CD4-positive, alpha-beta T cell (primary cell): ENCODE measurements around the gene SLC38A9. TPM values are rescaled to one million over a fixed set of nuclear protein-coding genes. Genes with fewer than 3 reads are reported as not detected.

Experiments
- ATAC-seq: fragments of 200-7000 bp; cut with Tn5 transposase; one replicate; pipeline ENCODE4 v1.10.0; 2022; ENCODE audit warnings: mild to moderate bottlenecking; ENCODE audit not compliant: poor library complexity
- CTCF ChIA-PET: fragments of 350-600 bp; sonication (Branson Sonifier 250); formaldehyde crosslinking; loops from one replicate; lab custom pipeline; 2021; ENCODE audit warnings: antibody characterized with exemption, inconsistent platforms; lab: Charles Lee
- POLR2A ChIA-PET: fragments of 350-600 bp; sonication (Branson Sonifier 250); formaldehyde crosslinking; loops from one replicate; lab custom pipeline; 2021; ENCODE audit warnings: antibody characterized with exemption, inconsistent platforms; lab: Charles Lee
- DNase-seq, 14 experiments: peaks; one replicate each; pipeline ENCODE4 v3.0.0-alpha.2; 2013 to 2020; ENCODE audit warnings: mixed read lengths in 2 of 14
- H3K27ac ChIP-seq, 2 donors: one replicate each; pipeline versions ENCODE4 v1.5.1 to v1.7.0; 2013; ENCODE audit warnings: low read length in 2 of 2, low read depth in 1 of 2, mild to moderate bottlenecking in 1 of 2
- H3K27me3 ChIP-seq, 2 experiments: 1 replicate in 1 of 2; 2 replicates in 1 of 2; pipeline versions ENCODE4 v1.6.1 to v1.7.0; 2013; ENCODE audit warnings: low read length in 2 of 2, control low read depth in 1 of 2, mild to moderate bottlenecking in 1 of 2, moderate library complexity in 1 of 2; ENCODE audit not compliant: insufficient read depth in 2 of 2, control insufficient read depth in 1 of 2
- H3K36me3 ChIP-seq: one replicate; pipeline ENCODE4 v1.6.1; 2013; ENCODE audit warnings: low read length, control low read depth; ENCODE audit not compliant: insufficient read depth
- H3K4me1 ChIP-seq: one replicate; pipeline ENCODE4 v1.6.1; 2013; ENCODE audit warnings: low read length, control low read depth; ENCODE audit not compliant: insufficient read depth
- H3K4me3 ChIP-seq: one replicate; pipeline ENCODE4 v1.5.1; 2013; ENCODE audit warnings: mild to moderate bottlenecking, low read length, moderate library complexity
- H3K9me3 ChIP-seq, 2 experiments: 1 replicate in 1 of 2; 2 replicates in 1 of 2; pipeline versions ENCODE4 v1.6.1 to v1.7.0; 2013; ENCODE audit warnings: low read length in 2 of 2, mild to moderate bottlenecking in 2 of 2, control low read depth in 1 of 2, moderate library complexity in 1 of 2; ENCODE audit not compliant: control insufficient read depth in 1 of 2, insufficient read depth in 1 of 2
- H3K27ac Mint-ChIP-seq: one replicate; pipeline ENCODE4 v1.8.0; 2020; ENCODE audit warnings: mixed read lengths
- H3K27me3 Mint-ChIP-seq: one replicate; pipeline ENCODE4 v1.8.0; 2021; ENCODE audit warnings: mixed read lengths
- H3K36me3 Mint-ChIP-seq: one replicate; pipeline ENCODE4 v1.8.0; 2021; ENCODE audit warnings: low read depth, mixed read lengths
- H3K4me1 Mint-ChIP-seq: one replicate; pipeline ENCODE4 v1.8.0; 2021; ENCODE audit warnings: low read depth, mixed read lengths
- H3K4me3 Mint-ChIP-seq: one replicate; pipeline ENCODE4 v1.8.0; 2020; ENCODE audit warnings: mild to moderate bottlenecking, mixed read lengths
- H3K9me3 Mint-ChIP-seq: one replicate; pipeline ENCODE4 v1.8.0; 2020; ENCODE audit warnings: mixed read lengths
- CTCF ChIP-seq: fragments of 200-600 bp; IDR thresholded peaks from one replicate; pipeline ENCODE4 v1.8.0; 2022; ENCODE audit warnings: antibody characterized with exemption, mild to moderate bottlenecking
- intact Hi-C, 2 experiments: fragments of 100-400 bp; cut with DNase I in 1 of 2; cut with micrococcal nuclease in 1 of 2; formaldehyde crosslinking; loops; one replicate each; pipeline versions ENCODE4 v1.15.1 to v1.9.0; 2023 to 2025; cut with DNase I, micrococcal nuclease
- total RNA-seq, 174 experiments: library from RNA in 2 of 174; stranded (reverse) in 2 of 174; gene quantifications; one replicate each; pipeline ENCODE4 v1.2.3 and lab custom pipeline; 2021 to 2026

SLC38A9 gene
- total RNA-seq, 2 experiments from 2014 or later, result 10.0 to 10.3 TPM

- Mint-ChIP-seq H3K9me3 (no peaks in the 10 kb centered on the region), H3K27ac (no peak overlapping the region), H3K4me1 (no peaks in the 10 kb centered on the region), H3K36me3 (peaks cover 22% of the 10 kb centered on the region), H3K4me3 (no peak overlapping the region), H3K27me3 (no peaks in the 10 kb centered on the region)
- DNase-seq (no peak), ATAC-seq (no peak)
- Histone ChIP-seq H3K4me3 (no peak overlapping the region), H3K9me3 (no peaks in the 10 kb centered on the region), H3K27ac (no peak overlapping the region), H3K4me1 (no peaks in the 10 kb centered on the region), H3K27me3 (no peaks in the 10 kb centered on the region), H3K36me3 (no peaks in the 10 kb centered on the region)
- TF ChIP-seq CTCF, result no peak
- intact Hi-C loops, result no loop called here
- POLR2A ChIA-PET, result no interaction called here
- CTCF ChIA-PET, result no interaction called here
These were observed 85.3 kb downstream of the SLC38A9 start for GRCh38 chr5:55626790-55627189.

- no peak overlapping the region for H3K27ac ChIP-seq
- ChIA-PET POLR2A (no interaction called here), CTCF (no interaction called here)
- no peaks in the 10 kb centered on the region for H3K27me3 ChIP-seq
- H3K36me3 ChIP-seq, result no peaks in the 10 kb centered on the region
- H3K4me1 ChIP-seq, result no peaks in the 10 kb centered on the region
- H3K4me3 ChIP-seq, result no peak overlapping the region
- peaks cover 22% of the 10 kb centered on the region for H3K36me3 Mint-ChIP-seq
- no peak for DNase-seq
- no peaks in the 10 kb centered on the region for H3K9me3 ChIP-seq
- no peak for TF ChIP-seq CTCF
- H3K4me1 Mint-ChIP-seq, result no peaks in the 10 kb centered on the region
- no peaks in the 10 kb centered on the region for H3K27me3 Mint-ChIP-seq
- no peak overlapping the region for H3K27ac Mint-ChIP-seq
- intact Hi-C loops, result no loop called here
- H3K4me3 Mint-ChIP-seq, result no peak overlapping the region
- ATAC-seq, result no peak
- no peaks in the 10 kb centered on the region for H3K9me3 Mint-ChIP-seq
These were observed 86.2 kb downstream of the SLC38A9 start for GRCh38 chr5:55625913-55626312.

- no peaks in the 10 kb centered on the region for H3K9me3 ChIP-seq
- no peak for TF ChIP-seq CTCF
- no peak overlapping the region for H3K4me3 ChIP-seq
- H3K36me3 Mint-ChIP-seq, result peaks cover 22% of the 10 kb centered on the region
- H3K27me3 ChIP-seq, result no peaks in the 10 kb centered on the region
- ATAC-seq, result no peak
- no peak for DNase-seq
- ChIA-PET POLR2A (no interaction called here), CTCF (no interaction called here)
- intact Hi-C loops, result no loop called here
- no peak overlapping the region for H3K27ac ChIP-seq
- no peaks in the 10 kb centered on the region for H3K9me3 Mint-ChIP-seq
- H3K4me1 Mint-ChIP-seq, result no peaks in the 10 kb centered on the region
- H3K4me1 ChIP-seq, result no peaks in the 10 kb centered on the region
- no peak overlapping the region for H3K4me3 Mint-ChIP-seq
- no peaks in the 10 kb centered on the region for H3K36me3 ChIP-seq
- H3K27ac Mint-ChIP-seq, result no peak overlapping the region
- H3K27me3 Mint-ChIP-seq, result no peaks in the 10 kb centered on the region
These were observed 86.6 kb downstream of the SLC38A9 start for GRCh38 chr5:55625589-55625909.
